Measurements from ENCODE around the gene C2orf66.

GRCh38 chr2:196758474-196759377, 50.4 kb downstream of the C2orf66 start:
- peak; percentile 43 for TF ChIP-seq CTCF (IDR thresholded peaks at IDR 0.05)
- TF ChIP-seq ZFX (IDR thresholded peaks at IDR 0.05; ENCODE audit: borderline replicate concordance), result no peak
